Kidney epithelial cell (primary cell): ENCODE data around the gene RIPPLY3. TPM values are rescaled to one million over a fixed set of nuclear protein-coding genes. Genes with fewer than 3 reads are reported as not detected.
A peak's percentile ranks its signal among the peaks of the same experiment; 100 is the strongest.
"Not testable (repeated sequence)": the region's sequence is repeated elsewhere in the genome, so short reads cannot be mapped to it uniquely, and the experiment has no call there.

Experiments used
- DNase-seq: peaks from one replicate; pipeline ENCODE4 v3.0.0-alpha.2; 2010; ENCODE audit warnings: low read depth
- H3K27me3 ChIP-seq: 2 replicates; pipeline ENCODE4 v1.6.0; 2011; ENCODE audit warnings: low read length; ENCODE audit not compliant: control insufficient read depth, insufficient read depth
- H3K36me3 ChIP-seq: 2 replicates; pipeline ENCODE4 v1.5.1; 2011; ENCODE audit warnings: low read length; ENCODE audit not compliant: control insufficient read depth, insufficient read depth
- H3K4me3 ChIP-seq: 2 replicates; pipeline ENCODE4 v1.5.1; 2011; ENCODE audit warnings: low read depth, mild to moderate bottlenecking, control low read depth, low read length
- total RNA-seq: library from RNA; depleted of rRNA; stranded (reverse); fragments of >200 nt; gene quantifications from 2 replicates; pipeline ENCODE4 v1.2.3, GENCODE V29; 2015
- TF ChIP-seq, protein P1 (sequence below): IDR thresholded peaks from 2 replicates; pipeline ENCODE4 v1.5.1; 2011; ENCODE audit warnings: mild to moderate bottlenecking, moderate library complexity, low read length, control low read depth, inconsistent platforms; ENCODE audit not compliant: insufficient read depth, poor library complexity, severe bottlenecking

The RIPPLY3 gene
- total RNA-seq, 1 donor from 2014 or later, result 0.92 TPM

DNA sequence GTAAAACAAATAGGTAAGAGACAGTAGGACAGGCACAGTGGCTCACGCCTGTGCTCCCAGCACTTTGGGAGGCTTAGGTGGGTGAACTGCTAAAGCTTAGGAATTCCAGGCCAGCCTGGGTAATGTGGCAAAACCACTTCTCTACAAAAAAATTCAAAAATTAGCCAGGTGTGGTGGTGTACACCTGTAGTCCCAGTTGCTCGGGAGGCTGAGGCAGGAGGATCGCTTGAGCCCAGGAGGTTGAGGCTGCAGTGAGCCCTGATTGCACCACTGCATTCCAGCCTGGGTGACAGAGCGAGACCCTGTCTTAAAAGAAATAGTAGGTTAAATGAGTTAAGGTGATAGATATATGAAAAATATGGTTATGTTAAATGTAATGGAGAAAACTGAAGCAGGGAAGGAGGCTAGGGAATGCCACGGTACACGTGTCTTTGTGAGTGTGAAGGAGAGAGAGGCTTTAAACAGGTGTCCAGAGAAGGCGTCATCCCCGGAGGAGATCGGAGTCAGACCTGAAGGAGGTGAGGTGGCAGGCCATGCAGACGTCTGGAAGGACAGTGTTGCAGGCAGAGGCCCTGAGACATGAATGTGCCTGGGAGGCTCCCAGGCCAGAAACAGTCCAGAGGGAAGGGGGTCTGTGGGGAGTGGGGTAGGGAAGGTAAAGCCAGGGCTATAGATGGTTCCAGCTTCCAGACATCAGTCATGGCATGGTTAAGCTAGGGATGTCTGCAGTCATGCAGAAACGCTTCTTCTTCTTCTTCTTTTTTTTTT lies 7.2 kb upstream of the RIPPLY3 start:
- TF ChIP-seq, protein P1, sequence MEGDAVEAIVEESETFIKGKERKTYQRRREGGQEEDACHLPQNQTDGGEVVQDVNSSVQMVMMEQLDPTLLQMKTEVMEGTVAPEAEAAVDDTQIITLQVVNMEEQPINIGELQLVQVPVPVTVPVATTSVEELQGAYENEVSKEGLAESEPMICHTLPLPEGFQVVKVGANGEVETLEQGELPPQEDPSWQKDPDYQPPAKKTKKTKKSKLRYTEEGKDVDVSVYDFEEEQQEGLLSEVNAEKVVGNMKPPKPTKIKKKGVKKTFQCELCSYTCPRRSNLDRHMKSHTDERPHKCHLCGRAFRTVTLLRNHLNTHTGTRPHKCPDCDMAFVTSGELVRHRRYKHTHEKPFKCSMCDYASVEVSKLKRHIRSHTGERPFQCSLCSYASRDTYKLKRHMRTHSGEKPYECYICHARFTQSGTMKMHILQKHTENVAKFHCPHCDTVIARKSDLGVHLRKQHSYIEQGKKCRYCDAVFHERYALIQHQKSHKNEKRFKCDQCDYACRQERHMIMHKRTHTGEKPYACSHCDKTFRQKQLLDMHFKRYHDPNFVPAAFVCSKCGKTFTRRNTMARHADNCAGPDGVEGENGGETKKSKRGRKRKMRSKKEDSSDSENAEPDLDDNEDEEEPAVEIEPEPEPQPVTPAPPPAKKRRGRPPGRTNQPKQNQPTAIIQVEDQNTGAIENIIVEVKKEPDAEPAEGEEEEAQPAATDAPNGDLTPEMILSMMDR, result no peak
- no peaks in the 10 kb centered on the region for H3K36me3 ChIP-seq
- H3K4me3 ChIP-seq, result no peak overlapping the region
- DNase-seq, result no peak
- H3K27me3 ChIP-seq, result no peaks in the 10 kb centered on the region

DNA sequence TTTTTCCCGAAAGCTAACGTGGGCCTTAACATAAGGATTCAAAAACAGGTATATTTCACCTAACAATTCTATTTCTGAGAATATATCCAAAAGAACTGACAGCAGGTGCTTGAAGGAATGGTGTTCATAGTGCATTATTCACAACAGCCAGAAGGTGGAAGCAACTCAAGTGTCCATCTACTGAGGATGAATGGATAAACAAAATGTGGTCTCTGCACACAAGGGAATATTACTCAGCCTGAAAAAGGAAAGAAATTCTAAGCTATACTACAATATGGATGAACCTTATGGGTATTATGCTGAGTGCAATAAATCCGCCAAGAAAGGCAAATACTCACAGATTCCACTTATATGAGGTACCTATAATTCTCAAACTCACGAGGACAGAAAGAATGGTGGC lies 6.1 kb upstream of the RIPPLY3 start:
- no peaks in the 10 kb centered on the region for H3K36me3 ChIP-seq
- H3K4me3 ChIP-seq, result no peak overlapping the region
- no peak for DNase-seq
- H3K27me3 ChIP-seq, result no peaks in the 10 kb centered on the region
- TF ChIP-seq, protein P1, result no peak

DNA sequence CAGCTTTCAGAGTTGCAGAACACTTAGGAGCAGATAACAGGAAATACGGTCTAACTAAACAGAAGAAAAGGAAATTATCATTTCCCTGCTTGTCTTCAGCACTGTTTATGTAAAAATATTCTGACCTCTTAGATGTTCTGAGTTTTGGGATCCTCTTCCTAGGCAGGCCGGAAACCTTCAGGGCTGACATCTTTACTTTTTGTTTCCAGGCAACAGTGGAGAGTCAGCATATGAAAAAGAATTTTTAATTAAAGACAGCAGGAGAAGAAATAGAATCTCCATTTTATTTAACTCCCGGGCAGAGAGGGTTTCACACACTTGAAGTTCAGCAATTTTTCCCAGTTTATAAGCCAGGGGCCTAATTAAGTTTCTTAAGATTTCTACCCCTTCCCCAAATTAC lies 5.1 kb upstream of the RIPPLY3 start:
- TF ChIP-seq, protein P1, result no peak
- DNase-seq, result no peak
- Histone ChIP-seq H3K27me3 (peaks cover 9% of the 10 kb centered on the region), H3K4me3 (no peak overlapping the region), H3K36me3 (no peaks in the 10 kb centered on the region)

DNA sequence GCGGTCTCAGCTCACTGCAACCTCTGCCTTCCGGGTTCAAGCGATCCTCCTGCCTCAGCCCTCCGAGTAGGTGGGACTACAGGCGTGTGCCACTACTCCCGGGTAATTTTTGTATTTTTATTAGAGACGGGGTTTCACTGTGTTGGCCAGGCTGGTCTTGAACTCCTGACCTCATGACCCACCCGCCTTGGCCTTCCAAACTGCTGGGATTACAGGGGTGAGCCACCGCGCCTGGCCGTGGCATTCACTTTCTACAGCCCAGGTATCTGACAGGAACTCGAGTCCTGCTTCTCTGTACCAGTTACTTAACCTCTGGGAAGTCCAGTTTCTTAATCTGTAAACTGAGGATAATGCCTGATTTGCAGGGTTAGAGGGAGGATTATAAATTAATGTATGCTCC lies 3.7 kb upstream of the RIPPLY3 start:
- H3K27me3 ChIP-seq, result peaks cover 14% of the 10 kb centered on the region
- not testable (repeated sequence) for H3K36me3 ChIP-seq, DNase-seq, H3K4me3 ChIP-seq

DNA sequence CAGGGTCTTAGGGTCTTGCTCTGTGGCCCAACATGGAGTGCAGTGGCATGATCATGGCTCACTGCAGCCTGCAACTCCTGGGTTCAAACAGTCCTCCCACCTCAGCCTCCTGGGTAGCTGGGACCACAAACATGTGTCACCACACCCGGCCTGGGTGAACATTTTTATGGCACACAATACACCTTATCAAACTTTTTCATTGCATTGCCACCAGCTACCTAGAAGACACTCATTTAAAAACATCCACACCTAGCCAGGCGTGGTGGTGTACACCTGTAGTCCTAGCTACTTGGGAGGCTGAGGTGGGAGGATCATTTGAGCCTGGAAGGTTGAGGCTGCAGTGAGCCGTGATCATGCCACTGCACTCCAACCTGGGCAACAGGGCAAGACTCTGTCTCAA lies 2.6 kb upstream of the RIPPLY3 start:
- H3K36me3 ChIP-seq, H3K4me3 ChIP-seq, DNase-seq: not testable (repeated sequence)
- peaks cover 15% of the 10 kb centered on the region for H3K27me3 ChIP-seq

DNA sequence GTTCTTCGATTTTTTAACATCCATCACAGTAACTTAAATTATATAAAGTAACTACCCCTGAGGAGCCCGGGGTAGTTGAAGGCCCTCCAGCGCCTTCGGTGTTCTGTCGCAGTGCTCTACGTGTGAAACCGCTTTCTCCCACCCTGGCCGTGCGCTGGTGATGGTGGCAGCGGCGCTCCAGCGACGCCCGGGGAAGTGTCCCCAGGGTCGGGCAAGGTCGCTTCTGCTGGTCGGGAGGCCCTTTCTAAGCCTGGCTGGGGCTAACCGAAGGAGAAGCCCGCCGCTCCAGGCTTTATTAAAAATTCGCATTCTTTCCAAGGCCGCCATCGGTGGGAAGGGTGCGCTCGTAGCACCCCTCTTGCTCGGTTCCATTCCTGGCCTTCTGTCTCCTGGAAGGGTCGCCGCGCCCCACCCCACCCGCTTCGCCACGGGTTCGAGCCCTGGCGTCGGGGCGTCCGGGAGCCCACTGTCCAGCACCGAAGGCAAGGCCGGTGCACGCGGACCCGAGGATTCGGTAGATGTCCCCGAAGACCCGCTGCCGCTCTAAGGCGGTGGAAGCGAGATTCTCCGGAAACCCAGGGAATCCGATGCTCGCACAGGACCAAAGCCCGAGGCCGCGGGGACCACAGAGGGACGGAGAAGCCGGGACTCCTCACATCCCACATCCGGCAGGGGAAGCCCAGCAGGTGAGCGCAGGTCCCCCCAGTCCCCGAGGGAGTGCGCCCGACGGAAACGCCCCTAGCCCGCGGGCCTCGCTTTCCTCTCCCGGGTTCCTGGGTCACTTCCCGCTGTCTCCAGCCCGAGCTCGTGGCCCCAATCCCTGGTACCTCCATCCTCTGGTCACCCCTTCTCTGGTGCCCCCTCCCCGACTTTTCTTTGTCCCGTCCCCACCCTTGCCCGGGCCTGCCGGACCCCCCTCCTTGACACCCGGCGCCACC lies 685 bp upstream of the RIPPLY3 start:
- H3K36me3 ChIP-seq, result no peaks in the 10 kb centered on the region
- DNase-seq, result no peak
- H3K27me3 ChIP-seq, result peaks cover 15% of the 10 kb centered on the region
- TF ChIP-seq, protein P1, result no peak
- peak overlapping the region; percentile 41 for H3K4me3 ChIP-seq
